Upper lobe of left lung (tissue), 4 donors: Measurements from ENCODE around the gene CTXN1.
"Not testable (repeated sequence)": the region's sequence is repeated elsewhere in the genome, so short reads cannot be mapped to it uniquely, and the experiment has no call there.

Source experiments
- POLR2A ChIP-seq, 4 donors: fragments of 450-650 bp; IDR thresholded peaks; one replicate each; pipeline ENCODE4 v1.5.1; 2016 to 2017; ENCODE audit warnings: antibody characterized with exemption in 4 of 4, mild to moderate bottlenecking in 2 of 4
- TF ChIP-seq, protein P1 (sequence below), 6 experiments: fragments of 450-650 bp in 4 of 6; fragments of 200-600 bp in 2 of 6; sonication (generic) in 2 of 6; IDR thresholded peaks; one replicate each; pipeline ENCODE4 v1.5.1; 2016 to 2019; ENCODE audit warnings: antibody characterized with exemption in 6 of 6

DNA sequence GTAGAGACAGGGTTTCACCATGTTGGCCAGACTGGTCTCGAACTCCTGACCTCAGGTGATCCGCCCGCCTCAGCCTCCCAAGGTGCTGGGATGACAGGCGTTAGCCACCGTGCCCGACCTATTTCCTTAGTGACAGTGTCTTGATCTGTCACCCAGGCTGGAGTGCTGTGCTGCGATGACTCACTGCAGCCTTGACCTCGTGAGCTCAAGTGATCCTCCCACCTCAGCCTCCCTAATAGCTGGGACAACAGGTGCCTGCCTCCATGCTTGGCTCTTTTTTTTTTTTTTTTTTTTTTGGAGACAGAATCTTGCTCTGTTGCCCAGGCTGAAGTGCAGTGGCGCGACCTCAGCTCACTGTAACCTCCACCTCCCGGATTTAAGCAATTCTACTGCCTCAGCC, 4.1 kb upstream of the CTXN1 start:
- TF ChIP-seq, protein P1, sequence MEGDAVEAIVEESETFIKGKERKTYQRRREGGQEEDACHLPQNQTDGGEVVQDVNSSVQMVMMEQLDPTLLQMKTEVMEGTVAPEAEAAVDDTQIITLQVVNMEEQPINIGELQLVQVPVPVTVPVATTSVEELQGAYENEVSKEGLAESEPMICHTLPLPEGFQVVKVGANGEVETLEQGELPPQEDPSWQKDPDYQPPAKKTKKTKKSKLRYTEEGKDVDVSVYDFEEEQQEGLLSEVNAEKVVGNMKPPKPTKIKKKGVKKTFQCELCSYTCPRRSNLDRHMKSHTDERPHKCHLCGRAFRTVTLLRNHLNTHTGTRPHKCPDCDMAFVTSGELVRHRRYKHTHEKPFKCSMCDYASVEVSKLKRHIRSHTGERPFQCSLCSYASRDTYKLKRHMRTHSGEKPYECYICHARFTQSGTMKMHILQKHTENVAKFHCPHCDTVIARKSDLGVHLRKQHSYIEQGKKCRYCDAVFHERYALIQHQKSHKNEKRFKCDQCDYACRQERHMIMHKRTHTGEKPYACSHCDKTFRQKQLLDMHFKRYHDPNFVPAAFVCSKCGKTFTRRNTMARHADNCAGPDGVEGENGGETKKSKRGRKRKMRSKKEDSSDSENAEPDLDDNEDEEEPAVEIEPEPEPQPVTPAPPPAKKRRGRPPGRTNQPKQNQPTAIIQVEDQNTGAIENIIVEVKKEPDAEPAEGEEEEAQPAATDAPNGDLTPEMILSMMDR (IDR thresholded peaks at IDR 0.05): not testable (repeated sequence)
- not testable (repeated sequence) for TF ChIP-seq POLR2A (IDR thresholded peaks at IDR 0.05)
